ENCODE measurements around the gene CALHM3.

- TF ChIP-seq CTCF (conservative IDR thresholded peaks at IDR 0.05; ENCODE audit: low read depth, low read length) = no peak
- no peak for TF ChIP-seq EZH2 (IDR thresholded peaks at IDR 0.05; ENCODE audit: borderline replicate concordance, low read depth, low read length, poor library complexity, severe bottlenecking)
These were observed 13.4 kb downstream of the CALHM3 start for GRCh38 chr10:103465411-103466179.

All from A673 (cell line).